Activated CD4-positive, alpha-beta T cell treated with anti-CD3 and anti-CD28 coated beads, Interleukin-2, amount 50 U/mL, for 48 hours (primary cell): ENCODE measurements around the gene SF3A2.
A peak's percentile ranks its signal among the peaks of the same experiment; 100 is the strongest.
"Not testable (repeated sequence)": the region's sequence is repeated elsewhere in the genome, so short reads cannot be mapped to it uniquely, and the experiment has no call there.

Source experiments
- DNase-seq, 2 experiments: peaks; one replicate each; pipeline ENCODE4 v3.0.0-alpha.2; 2020

SF3A2 gene

GRCh38 chr19:2236314-2237050 lies at the start of gene SF3A2, which contains the start of gene PLEKHJ1:
TSS of gene SF3A2 (plus strand) at chr19:2236824. CDS start at chr19:2243419, 6,595 bp downstream.
TSS of gene PLEKHJ1 (minus strand) at chr19:2236329. CDS start at chr19:2236248, 81 bp downstream.
- peak; percentile 97 to 98 for DNase-seq

- no peak for DNase-seq
Measured at GRCh38 chr19:2187159-2187558, 49.5 kb upstream of the SF3A2 start.

GRCh38 chr19:2188708-2189385 lies 47.8 kb upstream of the SF3A2 start:
- DNase-seq = peak; percentile 21 to 38

- no peak for DNase-seq
Measured at GRCh38 chr19:2189880-2190279, 46.7 kb upstream of the SF3A2 start.

- no peak for DNase-seq
Measured at GRCh38 chr19:2190848-2191455, 45.7 kb upstream of the SF3A2 start.

GRCh38 chr19:2191456-2192310 lies 44.9 kb upstream of the SF3A2 start:
- DNase-seq = no peak

- no peak for DNase-seq
Measured at GRCh38 chr19:2192862-2193261, 43.8 kb upstream of the SF3A2 start.

GRCh38 chr19:2193807-2194206 lies 42.8 kb upstream of the SF3A2 start:
- DNase-seq = no peak

- no peak for DNase-seq
Measured at GRCh38 chr19:2194513-2195078, 42.0 kb upstream of the SF3A2 start.

GRCh38 chr19:2195361-2195760 lies 41.3 kb upstream of the SF3A2 start:
- DNase-seq = no peak

GRCh38 chr19:2195914-2196313 lies 40.7 kb upstream of the SF3A2 start:
- no peak for DNase-seq

GRCh38 chr19:2197270-2197669 lies 39.4 kb upstream of the SF3A2 start:
- no peak for DNase-seq

- DNase-seq = no peak
Measured at GRCh38 chr19:2198317-2198716, 38.3 kb upstream of the SF3A2 start.

GRCh38 chr19:2199215-2199614 lies 37.4 kb upstream of the SF3A2 start:
- no peak for DNase-seq

GRCh38 chr19:2199861-2200623 lies 36.6 kb upstream of the SF3A2 start:
- no peak for DNase-seq

- not testable (repeated sequence) for DNase-seq
Measured at GRCh38 chr19:2200624-2201294, 35.9 kb upstream of the SF3A2 start.

- no peak for DNase-seq
Measured at GRCh38 chr19:2201473-2202148, 35.0 kb upstream of the SF3A2 start.

GRCh38 chr19:2202366-2202765 lies 34.3 kb upstream of the SF3A2 start:
- no peak for DNase-seq

GRCh38 chr19:2207008-2207407 lies 29.6 kb upstream of the SF3A2 start:
- no peak for DNase-seq
